Gastrocnemius medialis (tissue), 4 donors: ENCODE data around the gene TIGD4. TPM values are rescaled to one million over a fixed set of nuclear protein-coding genes. Genes with fewer than 3 reads are reported as not detected.

Source experiments
- ATAC-seq, 2 donors: fragments of 150-250 bp; one replicate each; pipeline ENCODE4 v1.9.1; 2016
- DNase-seq, 2 donors: peaks; one replicate each; pipeline ENCODE4 v3.0.0-alpha.2; 2019
- H3K27ac ChIP-seq, 4 donors: fragments of 200-600 bp; sonication (generic); 1 replicate in 1 of 4; 2 replicates in 3 of 4; pipeline ENCODE4 v1.5.1; 2016 to 2018; ENCODE audit warnings: mild to moderate bottlenecking in 2 of 4, moderate library complexity in 1 of 4
- H3K27me3 ChIP-seq, 3 donors: fragments of 200-600 bp; sonication (generic) in 2 of 3; 1 replicate in 1 of 3; 2 replicates in 2 of 3; pipeline versions ENCODE4 v1.5.1 to v1.6.0; 2016 to 2019; ENCODE audit warnings: mild to moderate bottlenecking in 1 of 3, moderate library complexity in 1 of 3
- H3K36me3 ChIP-seq, 2 donors: fragments of 200-600 bp; sonication (generic) in 1 of 2; one replicate each; pipeline ENCODE4 v1.5.1; 2017 to 2018
- H3K4me1 ChIP-seq, 2 donors: fragments of 200-600 bp; sonication (generic) in 1 of 2; one replicate each; pipeline ENCODE4 v1.5.1; 2016 to 2017; ENCODE audit warnings: mild to moderate bottlenecking in 2 of 2
- H3K4me3 ChIP-seq, 4 donors: fragments of 200-600 bp; sonication (generic) in 3 of 4; 1 replicate in 1 of 4; 2 replicates in 3 of 4; pipeline ENCODE4 v1.5.1; 2016 to 2019; ENCODE audit warnings: mild to moderate bottlenecking in 2 of 4
- H3K9me3 ChIP-seq, 3 donors: fragments of 200-600 bp; sonication (generic) in 2 of 3; 1 replicate in 1 of 3; 2 replicates in 2 of 3; pipeline ENCODE4 v1.5.1; 2016 to 2019
- POLR2A ChIP-seq, 2 donors: fragments of 450-650 bp; IDR thresholded peaks; one replicate each; pipeline ENCODE4 v1.6.1; 2017; ENCODE audit warnings: antibody characterized with exemption in 2 of 2, mild to moderate bottlenecking in 2 of 2, moderate library complexity in 2 of 2
- in situ Hi-C, 4 donors: fragments of 200-750 bp; cut with MboI; loops; one replicate each; pipeline versions ENCODE4 v1.15.0 to v1.8.0; 2017; ENCODE audit warnings: low sequenced_read_pairs in 4 of 4
- intact Hi-C: fragments of 100-400 bp; cut with DNase I; formaldehyde crosslinking; loops from one replicate; pipeline ENCODE4 v1.15.1; 2023; ENCODE audit warnings: low total_unique reads
- total RNA-seq, 4 donors: library from RNA; depleted of rRNA; stranded (reverse); fragments of >200 nt; gene quantifications; one replicate each; pipeline versions ENCODE4 v1.1.0 to v1.2.3, GENCODE V29; 2016
- TF ChIP-seq, protein P1 (sequence below), 5 experiments: fragments of 450-650 bp in 3 of 5; fragments of 200-600 bp in 2 of 5; sonication (generic) in 2 of 5; IDR thresholded peaks in 4 of 5; conservative IDR thresholded peaks in 1 of 5; 1 replicate in 4 of 5; 2 replicates in 1 of 5; pipeline ENCODE4 v1.5.1; 2016 to 2019; ENCODE audit warnings: antibody characterized with exemption in 5 of 5, mild to moderate bottlenecking in 3 of 5, moderate library complexity in 3 of 5

Gene TIGD4
- total RNA-seq, 4 donors from 2014 or later, result 0.09 to 0.23 TPM; not detected in 2

DNA sequence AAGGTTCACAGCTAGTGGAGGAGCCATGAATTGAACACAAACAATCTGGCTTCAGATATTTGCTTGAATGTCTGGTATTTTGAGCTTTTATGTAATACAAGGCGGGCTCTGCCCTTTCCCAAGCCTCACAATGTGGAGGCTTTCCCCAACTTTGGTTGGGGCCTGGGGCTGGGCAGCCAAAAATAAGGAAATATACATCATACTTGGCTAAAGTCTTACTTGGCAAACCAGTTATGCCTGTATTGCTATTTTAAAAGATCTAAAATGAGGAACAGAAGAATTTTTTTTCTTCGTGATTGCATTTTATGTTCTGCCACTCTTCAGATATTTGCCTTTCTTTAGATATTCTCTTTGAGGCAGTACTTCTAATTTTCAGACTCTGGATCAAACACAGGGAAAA lies 26.3 kb upstream of the TIGD4 start:
- H3K4me3 ChIP-seq, result no peak overlapping the region
- no peak overlapping the region for H3K27ac ChIP-seq
- ATAC-seq, result no peak
- peaks cover 3 to 13% of the 10 kb centered on the region in 2 donors for H3K4me1 ChIP-seq
- intact Hi-C loops, result no loop called here
- H3K9me3 ChIP-seq, result no peaks in the 10 kb centered on the region
- no peaks in the 10 kb centered on the region for H3K36me3 ChIP-seq
- in situ Hi-C loops, result no loop called here
- TF ChIP-seq, protein P1, sequence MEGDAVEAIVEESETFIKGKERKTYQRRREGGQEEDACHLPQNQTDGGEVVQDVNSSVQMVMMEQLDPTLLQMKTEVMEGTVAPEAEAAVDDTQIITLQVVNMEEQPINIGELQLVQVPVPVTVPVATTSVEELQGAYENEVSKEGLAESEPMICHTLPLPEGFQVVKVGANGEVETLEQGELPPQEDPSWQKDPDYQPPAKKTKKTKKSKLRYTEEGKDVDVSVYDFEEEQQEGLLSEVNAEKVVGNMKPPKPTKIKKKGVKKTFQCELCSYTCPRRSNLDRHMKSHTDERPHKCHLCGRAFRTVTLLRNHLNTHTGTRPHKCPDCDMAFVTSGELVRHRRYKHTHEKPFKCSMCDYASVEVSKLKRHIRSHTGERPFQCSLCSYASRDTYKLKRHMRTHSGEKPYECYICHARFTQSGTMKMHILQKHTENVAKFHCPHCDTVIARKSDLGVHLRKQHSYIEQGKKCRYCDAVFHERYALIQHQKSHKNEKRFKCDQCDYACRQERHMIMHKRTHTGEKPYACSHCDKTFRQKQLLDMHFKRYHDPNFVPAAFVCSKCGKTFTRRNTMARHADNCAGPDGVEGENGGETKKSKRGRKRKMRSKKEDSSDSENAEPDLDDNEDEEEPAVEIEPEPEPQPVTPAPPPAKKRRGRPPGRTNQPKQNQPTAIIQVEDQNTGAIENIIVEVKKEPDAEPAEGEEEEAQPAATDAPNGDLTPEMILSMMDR (IDR thresholded peaks at IDR 0.05 in 4 of 5, conservative IDR thresholded peaks at IDR 0.05 in 1 of 5), result no peak
- no peak for TF ChIP-seq POLR2A (IDR thresholded peaks at IDR 0.05)
- DNase-seq, result no peak
- no peaks in the 10 kb centered on the region for H3K27me3 ChIP-seq

DNA sequence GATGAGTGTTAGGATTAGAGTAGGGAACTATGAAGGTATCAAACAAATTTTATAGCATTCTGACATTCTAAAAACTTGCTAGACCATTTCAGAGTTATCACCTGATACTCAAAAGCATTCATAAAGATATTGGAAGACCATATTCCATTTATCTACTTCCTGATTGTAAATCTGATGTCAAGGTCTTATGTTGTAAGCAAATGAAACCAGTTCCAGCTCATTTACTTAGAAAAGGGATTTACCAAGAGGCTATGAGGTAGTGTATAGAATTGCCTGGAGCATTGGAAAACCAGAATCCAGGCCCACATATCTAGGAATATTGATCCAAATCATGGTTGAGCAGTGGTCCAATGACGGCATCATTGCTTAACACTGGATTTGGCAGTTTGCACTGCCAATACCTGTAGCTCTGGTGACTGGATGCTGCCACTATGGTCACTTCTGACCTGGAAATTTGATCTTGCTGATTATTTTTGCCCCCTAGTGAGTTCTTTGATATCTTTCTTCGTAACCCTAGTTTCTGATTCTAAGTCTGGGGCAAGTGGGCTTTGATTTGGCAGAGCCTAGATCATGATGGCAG lies 25.6 kb upstream of the TIGD4 start:
- H3K27me3 ChIP-seq, result no peaks in the 10 kb centered on the region
- H3K4me1 ChIP-seq, result peaks cover 3 to 13% of the 10 kb centered on the region in 2 donors
- no peak for ATAC-seq
- H3K36me3 ChIP-seq, result no peaks in the 10 kb centered on the region
- in situ Hi-C loops, result no loop called here
- intact Hi-C loops, result no loop called here
- no peaks in the 10 kb centered on the region for H3K9me3 ChIP-seq
- DNase-seq, result no peak
- TF ChIP-seq POLR2A (IDR thresholded peaks at IDR 0.05), result no peak
- TF ChIP-seq, protein P1 (IDR thresholded peaks at IDR 0.05 in 4 of 5, conservative IDR thresholded peaks at IDR 0.05 in 1 of 5), result no peak
- no peak overlapping the region for H3K27ac ChIP-seq
- H3K4me3 ChIP-seq, result no peak overlapping the region

DNA sequence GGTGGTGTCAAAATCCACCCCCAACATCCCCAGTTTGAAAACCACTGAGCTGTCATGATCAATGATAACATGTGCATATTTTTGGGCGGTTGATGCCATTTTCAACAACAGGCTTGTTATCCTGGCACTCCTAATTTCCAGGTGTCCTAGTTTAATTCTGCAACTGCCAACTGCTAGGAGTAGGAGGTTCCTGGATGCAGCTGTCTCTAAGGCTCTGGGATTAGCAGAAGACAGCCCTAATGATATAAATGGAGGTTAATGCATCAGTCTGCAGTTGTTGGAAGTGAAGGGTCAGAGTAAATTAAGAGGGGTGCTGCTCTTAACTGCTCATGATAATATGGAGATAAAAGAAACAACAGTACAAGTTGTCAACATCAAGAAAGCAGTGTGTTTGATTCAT lies 24.0 kb upstream of the TIGD4 start:
- ATAC-seq (no peak), DNase-seq (no peak)
- H3K4me3 ChIP-seq, result no peak overlapping the region
- TF ChIP-seq, protein P1 (IDR thresholded peaks at IDR 0.05 in 4 of 5, conservative IDR thresholded peaks at IDR 0.05 in 1 of 5), result no peak
- TF ChIP-seq POLR2A (IDR thresholded peaks at IDR 0.05), result no peak
- H3K27ac ChIP-seq, result no peak overlapping the region
- H3K36me3 ChIP-seq, result no peaks in the 10 kb centered on the region
- no peaks in the 10 kb centered on the region for H3K27me3 ChIP-seq
- intact Hi-C loops (no loop called here), in situ Hi-C loops (no loop called here)
- H3K4me1 ChIP-seq, result peaks cover 11 to 17% of the 10 kb centered on the region in 2 donors
- no peaks in the 10 kb centered on the region for H3K9me3 ChIP-seq

DNA sequence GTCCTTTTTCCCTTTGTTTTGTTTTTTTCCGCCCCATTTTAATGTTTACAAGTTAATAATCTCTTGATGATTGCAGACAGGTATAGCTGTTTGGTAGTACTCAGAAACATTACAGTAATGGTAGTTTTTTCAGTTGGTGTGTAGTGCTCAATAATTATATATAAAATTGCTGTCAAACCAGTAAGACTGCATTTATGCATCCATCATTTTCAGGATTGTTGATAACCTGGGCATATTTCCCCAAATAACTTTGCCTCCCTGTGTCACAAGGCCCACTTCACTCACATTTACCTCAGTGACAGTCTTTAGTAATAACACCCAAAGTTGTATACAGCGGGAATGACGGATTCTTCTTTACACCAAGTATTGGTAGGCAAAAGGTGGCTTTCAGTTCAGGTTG lies 16.4 kb upstream of the TIGD4 start:
- H3K4me1 ChIP-seq, result peaks cover 10 to 13% of the 10 kb centered on the region in 2 donors
- H3K9me3 ChIP-seq, result no peaks in the 10 kb centered on the region
- no peaks in the 10 kb centered on the region for H3K36me3 ChIP-seq
- no peak for TF ChIP-seq POLR2A (IDR thresholded peaks at IDR 0.05)
- TF ChIP-seq, protein P1 (IDR thresholded peaks at IDR 0.05 in 4 of 5, conservative IDR thresholded peaks at IDR 0.05 in 1 of 5), result no peak
- no peak overlapping the region for H3K27ac ChIP-seq
- no peak for ATAC-seq
- intact Hi-C loops (no loop called here), in situ Hi-C loops (loop anchor here in 1 of 4 donors (25.0 kb wide), 1 partner anchor 1709 kb away; the partner anchor contains the start of gene RPS3A)
- H3K27me3 ChIP-seq, result no peaks in the 10 kb centered on the region
- no peak overlapping the region for H3K4me3 ChIP-seq
- no peak for DNase-seq
